Bronchial epithelial cell (primary cell): ENCODE data around the gene C5AR1. TPM values are rescaled to one million over a fixed set of nuclear protein-coding genes. Genes with fewer than 3 reads are reported as not detected.

Source experiments
- DNase-seq: peaks from one replicate; pipeline ENCODE4 v3.0.0-alpha.2; 2010; ENCODE audit warnings: low read depth
- FAIRE-seq: peaks from 2 replicates; lab custom pipeline; 2011; peaks lifted over from hg19 to GRCh38; lab: Jason Lieb, UNC
- H3K27me3 ChIP-seq: 2 replicates; pipeline ENCODE4 v1.5.1; 2011; ENCODE audit warnings: low read length; ENCODE audit not compliant: control insufficient read depth, insufficient read depth
- H3K36me3 ChIP-seq: 2 replicates; pipeline ENCODE4 v1.5.1; 2011; ENCODE audit warnings: low read length; ENCODE audit not compliant: control insufficient read depth, insufficient read depth
- H3K4me3 ChIP-seq: 2 replicates; pipeline ENCODE4 v1.5.1; 2011; ENCODE audit warnings: mild to moderate bottlenecking, low read depth, low read length, control low read depth
- total RNA-seq: library from RNA; depleted of rRNA; stranded (reverse); fragments of >200 nt; gene quantifications from 2 replicates; pipeline ENCODE4 v1.2.1, GENCODE V29; 2014
- TF ChIP-seq, protein P1 (sequence below): IDR thresholded peaks from 2 replicates; pipeline ENCODE4 v1.5.1; 2011; ENCODE audit warnings: mild to moderate bottlenecking, moderate library complexity, low read length, control low read depth, inconsistent platforms; ENCODE audit not compliant: insufficient read depth, severe bottlenecking

The C5AR1 gene
- total RNA-seq, 1 donor from 2014 or later: under 0.01 TPM

DNA sequence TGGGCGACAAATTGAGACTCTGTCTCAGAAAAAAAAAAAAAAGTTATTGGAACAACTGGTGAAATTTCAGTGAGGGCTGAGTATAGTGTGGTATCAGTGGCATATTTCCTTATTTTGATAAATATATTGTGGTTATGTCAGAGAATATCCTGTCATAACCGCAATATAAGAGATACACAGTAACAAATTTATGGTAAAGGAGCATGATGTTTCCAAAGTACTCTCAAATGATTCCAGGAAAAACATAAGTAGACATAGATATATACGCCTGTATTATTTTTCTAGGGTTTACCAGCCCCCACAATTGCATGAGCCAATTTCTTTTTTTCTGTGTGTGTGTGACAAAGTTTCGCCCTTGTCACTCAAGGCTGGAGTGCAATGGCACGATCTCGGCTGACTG lies 5.7 kb upstream of the C5AR1 start:
- H3K4me3 ChIP-seq: no peak overlapping the region
- TF ChIP-seq, protein P1, sequence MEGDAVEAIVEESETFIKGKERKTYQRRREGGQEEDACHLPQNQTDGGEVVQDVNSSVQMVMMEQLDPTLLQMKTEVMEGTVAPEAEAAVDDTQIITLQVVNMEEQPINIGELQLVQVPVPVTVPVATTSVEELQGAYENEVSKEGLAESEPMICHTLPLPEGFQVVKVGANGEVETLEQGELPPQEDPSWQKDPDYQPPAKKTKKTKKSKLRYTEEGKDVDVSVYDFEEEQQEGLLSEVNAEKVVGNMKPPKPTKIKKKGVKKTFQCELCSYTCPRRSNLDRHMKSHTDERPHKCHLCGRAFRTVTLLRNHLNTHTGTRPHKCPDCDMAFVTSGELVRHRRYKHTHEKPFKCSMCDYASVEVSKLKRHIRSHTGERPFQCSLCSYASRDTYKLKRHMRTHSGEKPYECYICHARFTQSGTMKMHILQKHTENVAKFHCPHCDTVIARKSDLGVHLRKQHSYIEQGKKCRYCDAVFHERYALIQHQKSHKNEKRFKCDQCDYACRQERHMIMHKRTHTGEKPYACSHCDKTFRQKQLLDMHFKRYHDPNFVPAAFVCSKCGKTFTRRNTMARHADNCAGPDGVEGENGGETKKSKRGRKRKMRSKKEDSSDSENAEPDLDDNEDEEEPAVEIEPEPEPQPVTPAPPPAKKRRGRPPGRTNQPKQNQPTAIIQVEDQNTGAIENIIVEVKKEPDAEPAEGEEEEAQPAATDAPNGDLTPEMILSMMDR: no peak
- H3K36me3 ChIP-seq: no peaks in the 10 kb centered on the region
- DNase-seq (no peak), FAIRE-seq (no peak)
- no peaks in the 10 kb centered on the region for H3K27me3 ChIP-seq

DNA sequence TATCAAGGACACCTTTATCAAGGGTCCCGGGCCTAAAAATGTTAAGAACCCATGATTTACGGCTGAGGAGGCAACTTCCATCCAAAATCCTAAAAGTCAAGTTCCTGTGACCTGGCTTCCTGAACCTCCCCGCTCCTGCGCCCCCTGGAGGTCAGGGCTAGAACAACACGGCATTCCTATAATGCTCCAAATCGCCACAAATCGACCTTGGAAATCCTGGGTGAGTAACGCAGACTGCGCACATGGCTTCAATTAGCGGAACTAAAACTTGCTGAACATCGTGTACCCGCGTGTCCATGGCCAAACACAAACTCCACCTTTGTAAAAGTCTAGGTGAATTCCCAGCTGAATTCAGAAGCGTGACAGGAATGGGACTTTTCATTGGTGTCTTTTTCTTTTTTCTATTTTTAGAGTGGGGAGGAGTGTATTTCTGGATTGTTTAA lies 4.3 kb upstream of the C5AR1 start:
- FAIRE-seq (no peak), DNase-seq (peak; percentile 65)
- no peak overlapping the region for H3K4me3 ChIP-seq
- H3K36me3 ChIP-seq: no peaks in the 10 kb centered on the region
- no peaks in the 10 kb centered on the region for H3K27me3 ChIP-seq
- TF ChIP-seq, protein P1: peak; percentile 92

DNA sequence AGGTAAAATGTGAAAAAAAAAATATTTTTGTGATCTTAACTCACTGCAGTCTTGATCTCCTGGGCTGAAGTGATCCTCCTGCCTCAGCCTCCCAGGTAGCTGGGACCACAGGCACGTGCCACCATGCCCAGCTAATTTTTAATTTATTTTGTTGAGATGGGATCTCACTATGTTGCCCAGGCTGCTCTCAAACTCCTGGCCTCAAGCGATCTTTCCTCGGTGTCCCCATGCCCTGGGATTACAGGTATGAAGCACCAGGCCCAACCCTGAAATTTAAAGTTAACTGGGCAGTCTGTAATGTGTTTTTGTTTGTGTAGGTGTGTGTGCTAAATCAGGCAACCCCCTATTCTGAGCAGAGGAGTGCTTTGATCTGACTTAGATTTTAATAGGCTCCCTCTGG lies 3.4 kb upstream of the C5AR1 start:
- no peak for DNase-seq
- TF ChIP-seq, protein P1: no peak
- Histone ChIP-seq H3K27me3 (no peaks in the 10 kb centered on the region), H3K36me3 (no peaks in the 10 kb centered on the region), H3K4me3 (no peak overlapping the region)
- no peak for FAIRE-seq

DNA sequence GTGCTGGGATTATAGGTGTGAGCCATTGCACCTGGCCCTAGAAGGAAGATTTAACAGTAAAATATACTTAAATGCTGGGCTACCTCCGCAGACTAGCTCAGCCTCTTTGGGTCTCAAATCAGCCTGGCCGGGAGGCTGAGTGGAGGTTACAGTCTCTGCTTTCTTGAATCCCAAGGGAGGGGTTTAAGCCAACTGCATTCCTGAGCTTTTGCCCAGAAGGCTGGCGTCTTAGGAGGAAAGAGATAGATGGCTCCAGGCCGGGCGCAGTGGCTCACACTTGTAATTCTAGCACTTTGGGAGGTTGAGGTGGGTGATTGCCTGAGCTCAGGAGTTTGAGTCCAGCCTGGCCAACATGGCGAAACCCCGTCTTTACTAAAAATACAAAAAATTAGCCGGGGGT lies 623 bp upstream of the C5AR1 start:
- Histone ChIP-seq H3K27me3 (no peaks in the 10 kb centered on the region), H3K36me3 (no peaks in the 10 kb centered on the region), H3K4me3 (no peak overlapping the region)
- DNase-seq: no peak
- FAIRE-seq: no peak
- TF ChIP-seq, protein P1: no peak

DNA sequence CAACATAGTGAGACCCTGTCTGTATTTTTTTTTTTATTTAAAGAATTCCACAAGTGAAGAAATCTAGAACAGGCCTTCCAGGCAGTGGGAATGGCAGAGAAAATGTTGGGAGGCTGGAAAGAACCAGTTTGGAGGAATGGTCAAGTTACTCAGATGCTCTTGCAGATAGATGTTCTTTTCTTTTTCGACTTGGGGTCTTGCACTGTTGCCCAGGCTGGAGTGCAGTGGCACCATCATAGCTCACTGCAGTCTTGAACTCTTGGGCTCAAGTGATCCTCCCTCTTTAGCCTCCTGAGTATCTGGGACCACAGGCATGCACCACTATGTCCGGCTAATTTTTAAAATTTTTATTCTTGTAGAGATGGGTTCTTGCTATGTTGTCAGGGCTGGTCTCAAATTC lies 662 bp downstream of the C5AR1 start:
- TF ChIP-seq, protein P1: no peak
- FAIRE-seq (no peak), DNase-seq (no peak)
- Histone ChIP-seq H3K36me3 (no peaks in the 10 kb centered on the region), H3K4me3 (no peak overlapping the region), H3K27me3 (no peaks in the 10 kb centered on the region)

DNA sequence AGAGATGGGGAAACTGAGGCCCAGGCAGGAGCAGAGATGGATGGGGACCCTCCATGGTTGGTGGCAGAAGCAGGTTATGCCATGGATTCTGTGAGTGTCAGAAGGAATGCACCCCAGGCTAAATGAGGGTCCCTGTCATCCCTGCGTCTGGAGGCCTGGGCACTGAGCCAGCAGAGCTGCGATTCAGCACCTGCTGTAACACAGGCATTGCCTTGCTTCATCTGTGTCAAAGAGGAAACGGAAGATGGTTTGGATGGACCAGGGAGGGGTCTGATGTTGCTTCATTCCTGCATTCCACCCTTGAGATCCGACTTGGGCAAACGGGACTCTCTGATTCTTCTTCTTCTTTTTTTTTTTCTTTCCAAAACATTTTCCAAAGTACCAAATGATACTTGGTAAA lies 1.2 kb downstream of the C5AR1 start:
- no peak for FAIRE-seq
- TF ChIP-seq, protein P1: no peak
- Histone ChIP-seq H3K27me3 (no peaks in the 10 kb centered on the region), H3K36me3 (no peaks in the 10 kb centered on the region), H3K4me3 (no peak overlapping the region)
- DNase-seq: peak; percentile 33
